ENCODE measurements around the gene LPAR2.
"Not testable (repeated sequence)": the region's sequence is repeated elsewhere in the genome, so short reads cannot be mapped to it uniquely, and the experiment has no call there.

LPAR2 gene

DNA sequence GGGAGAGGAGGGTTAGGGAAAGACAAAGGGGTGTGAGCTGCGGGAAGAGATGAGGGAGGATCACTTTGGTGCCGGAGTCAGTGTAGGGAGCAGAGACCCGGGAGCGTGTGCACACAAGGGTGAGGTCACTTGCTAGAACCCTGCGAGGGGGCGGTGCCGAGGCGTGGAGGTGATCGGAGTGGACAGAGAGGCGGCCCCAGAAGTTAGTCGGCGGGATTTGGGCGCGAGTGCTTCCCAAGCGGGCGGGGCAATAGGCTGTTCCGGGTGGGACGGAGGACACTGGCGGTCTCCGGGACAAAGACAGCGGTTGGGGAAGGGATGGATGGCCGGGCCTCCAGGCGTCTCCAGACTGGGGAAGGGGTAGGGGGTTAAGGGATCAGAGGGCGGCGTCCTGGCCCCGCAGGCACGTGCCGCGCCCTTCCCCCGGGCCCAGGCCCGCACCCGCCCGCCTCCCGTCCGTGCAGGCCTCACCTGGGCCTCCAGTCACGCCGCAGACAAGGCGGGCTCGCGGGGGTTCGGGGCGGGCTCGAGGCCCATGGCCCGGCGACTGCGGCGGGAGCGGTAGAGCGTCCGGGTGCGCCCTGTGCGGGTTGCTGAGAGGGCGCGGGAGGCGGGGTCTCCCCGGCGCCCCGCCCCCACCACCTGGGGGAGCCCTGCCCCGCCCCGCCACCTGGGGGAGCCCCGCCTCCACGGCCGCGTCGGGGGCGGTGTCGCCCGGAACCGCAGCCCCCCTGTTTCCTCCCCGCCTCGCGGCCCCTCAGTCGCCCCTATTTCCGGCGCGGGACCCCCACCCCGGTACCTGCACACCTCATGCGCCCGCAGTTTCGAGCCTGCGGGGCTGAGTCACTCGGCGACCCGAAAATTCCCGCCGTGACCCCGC is at the start of gene LPAR2:
LPAR2 (minus strand) TSS at position 600 of the 880 bp plus-strand sequence. CDS start 945 bp downstream, outside the sequence.
- DNase-seq (ENCODE audit: low read depth): no peak
- TF ChIP-seq, protein P1, sequence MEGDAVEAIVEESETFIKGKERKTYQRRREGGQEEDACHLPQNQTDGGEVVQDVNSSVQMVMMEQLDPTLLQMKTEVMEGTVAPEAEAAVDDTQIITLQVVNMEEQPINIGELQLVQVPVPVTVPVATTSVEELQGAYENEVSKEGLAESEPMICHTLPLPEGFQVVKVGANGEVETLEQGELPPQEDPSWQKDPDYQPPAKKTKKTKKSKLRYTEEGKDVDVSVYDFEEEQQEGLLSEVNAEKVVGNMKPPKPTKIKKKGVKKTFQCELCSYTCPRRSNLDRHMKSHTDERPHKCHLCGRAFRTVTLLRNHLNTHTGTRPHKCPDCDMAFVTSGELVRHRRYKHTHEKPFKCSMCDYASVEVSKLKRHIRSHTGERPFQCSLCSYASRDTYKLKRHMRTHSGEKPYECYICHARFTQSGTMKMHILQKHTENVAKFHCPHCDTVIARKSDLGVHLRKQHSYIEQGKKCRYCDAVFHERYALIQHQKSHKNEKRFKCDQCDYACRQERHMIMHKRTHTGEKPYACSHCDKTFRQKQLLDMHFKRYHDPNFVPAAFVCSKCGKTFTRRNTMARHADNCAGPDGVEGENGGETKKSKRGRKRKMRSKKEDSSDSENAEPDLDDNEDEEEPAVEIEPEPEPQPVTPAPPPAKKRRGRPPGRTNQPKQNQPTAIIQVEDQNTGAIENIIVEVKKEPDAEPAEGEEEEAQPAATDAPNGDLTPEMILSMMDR (conservative IDR thresholded peaks at IDR 0.05; ENCODE audit: low read depth, low read length): no peak
- peak within 1 kb of the TSS; percentile 53 for H3K4me3 ChIP-seq (ENCODE audit: low read depth, low read length)

DNA sequence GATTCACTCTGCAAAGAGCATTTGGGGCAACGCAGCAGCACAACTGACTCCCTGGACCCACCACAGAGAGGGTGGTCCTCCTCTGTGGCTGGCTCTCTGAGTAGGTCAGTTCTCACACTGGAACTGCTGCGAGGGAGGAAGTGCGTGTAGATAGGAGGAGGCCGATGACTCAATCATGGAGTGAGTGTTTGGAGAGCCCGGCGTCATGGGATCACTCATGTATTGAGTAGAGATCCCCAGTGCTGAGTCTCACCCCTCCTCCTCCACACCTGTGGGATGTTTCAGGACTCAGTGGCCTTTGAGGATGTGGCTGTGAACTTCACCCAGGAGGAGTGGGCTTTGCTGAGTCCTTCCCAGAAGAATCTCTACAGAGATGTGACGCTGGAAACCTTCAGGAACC is 49.6 kb upstream of the LPAR2 start:
- no peak overlapping the region for H3K4me3 ChIP-seq (ENCODE audit: low read depth, low read length)
- TF ChIP-seq, protein P1 (conservative IDR thresholded peaks at IDR 0.05; ENCODE audit: low read depth, low read length): no peak
- DNase-seq (ENCODE audit: low read depth): no peak

DNA sequence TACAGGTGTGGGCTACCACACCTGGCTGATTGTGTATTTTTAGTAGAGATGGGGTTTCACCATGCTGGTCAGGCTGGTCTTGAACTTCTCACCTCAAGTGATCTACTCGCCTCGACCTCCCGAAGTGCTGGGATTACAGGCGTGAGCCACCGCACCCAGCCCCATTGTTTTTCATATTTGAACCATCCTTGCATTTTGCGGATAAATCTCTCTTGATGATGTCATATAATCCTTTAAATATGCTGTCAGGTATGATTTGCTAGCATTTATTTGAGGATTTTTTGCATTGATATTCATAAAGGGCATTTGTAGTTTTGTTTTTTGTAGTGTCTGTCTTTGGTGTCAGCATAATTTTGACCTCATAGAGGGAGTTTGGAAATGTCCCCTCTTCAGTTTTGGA is 46.3 kb upstream of the LPAR2 start:
- DNase-seq (ENCODE audit: low read depth): no peak
- TF ChIP-seq, protein P1 (conservative IDR thresholded peaks at IDR 0.05; ENCODE audit: low read depth, low read length): no peak
- H3K4me3 ChIP-seq (ENCODE audit: low read depth, low read length): no peak overlapping the region

DNA sequence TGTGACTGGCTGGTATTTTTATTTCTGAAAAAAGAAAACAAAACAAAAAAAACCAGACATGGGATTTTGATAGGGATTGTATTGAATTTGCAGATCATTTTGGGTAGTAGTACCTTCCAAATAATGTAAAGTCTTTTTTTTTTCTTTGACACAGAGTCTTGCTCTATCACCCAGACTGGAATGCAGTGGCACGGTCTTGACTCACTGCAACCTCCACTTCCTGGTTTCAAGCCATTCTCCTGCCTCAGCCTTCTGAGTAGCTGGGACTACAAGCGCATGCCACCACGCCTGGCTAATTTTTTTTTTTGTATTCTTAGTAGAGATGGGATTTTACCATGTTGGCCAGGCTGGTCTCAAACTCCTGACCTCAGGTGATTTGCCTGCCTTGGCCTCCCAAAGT is 44.8 kb upstream of the LPAR2 start:
- TF ChIP-seq, protein P1 (conservative IDR thresholded peaks at IDR 0.05; ENCODE audit: low read depth, low read length): no peak
- no peak overlapping the region for H3K4me3 ChIP-seq (ENCODE audit: low read depth, low read length)
- DNase-seq (ENCODE audit: low read depth): no peak

DNA sequence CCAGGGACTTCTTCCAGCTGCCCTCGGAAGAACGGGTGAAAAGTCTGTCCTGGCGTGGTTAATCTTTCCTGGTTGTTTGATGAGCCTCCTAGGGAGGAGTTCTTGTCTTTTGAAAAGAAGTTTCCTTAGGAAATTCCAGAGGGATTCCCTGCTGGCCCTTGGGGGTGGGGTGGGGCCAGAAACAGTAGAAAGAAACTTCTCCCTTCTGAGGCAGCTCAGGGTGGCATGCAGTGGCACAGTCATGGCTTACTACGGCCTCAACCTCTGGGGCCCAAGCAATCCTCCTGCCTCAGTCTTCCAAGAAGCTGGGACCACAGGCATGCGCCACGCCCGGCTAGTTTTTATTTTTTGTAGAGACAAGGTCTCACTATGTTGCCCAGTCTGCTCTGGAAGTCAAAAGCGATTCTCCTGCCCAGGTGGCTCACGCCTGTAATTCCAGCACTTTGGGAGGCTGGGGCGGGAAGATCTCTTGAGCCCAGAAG is 42.1 kb upstream of the LPAR2 start:
- DNase-seq (ENCODE audit: low read depth): no peak
- TF ChIP-seq, protein P1 (conservative IDR thresholded peaks at IDR 0.05; ENCODE audit: low read depth, low read length): no peak
- peak overlapping the region; percentile 94 for H3K4me3 ChIP-seq (ENCODE audit: low read depth, low read length)

DNA sequence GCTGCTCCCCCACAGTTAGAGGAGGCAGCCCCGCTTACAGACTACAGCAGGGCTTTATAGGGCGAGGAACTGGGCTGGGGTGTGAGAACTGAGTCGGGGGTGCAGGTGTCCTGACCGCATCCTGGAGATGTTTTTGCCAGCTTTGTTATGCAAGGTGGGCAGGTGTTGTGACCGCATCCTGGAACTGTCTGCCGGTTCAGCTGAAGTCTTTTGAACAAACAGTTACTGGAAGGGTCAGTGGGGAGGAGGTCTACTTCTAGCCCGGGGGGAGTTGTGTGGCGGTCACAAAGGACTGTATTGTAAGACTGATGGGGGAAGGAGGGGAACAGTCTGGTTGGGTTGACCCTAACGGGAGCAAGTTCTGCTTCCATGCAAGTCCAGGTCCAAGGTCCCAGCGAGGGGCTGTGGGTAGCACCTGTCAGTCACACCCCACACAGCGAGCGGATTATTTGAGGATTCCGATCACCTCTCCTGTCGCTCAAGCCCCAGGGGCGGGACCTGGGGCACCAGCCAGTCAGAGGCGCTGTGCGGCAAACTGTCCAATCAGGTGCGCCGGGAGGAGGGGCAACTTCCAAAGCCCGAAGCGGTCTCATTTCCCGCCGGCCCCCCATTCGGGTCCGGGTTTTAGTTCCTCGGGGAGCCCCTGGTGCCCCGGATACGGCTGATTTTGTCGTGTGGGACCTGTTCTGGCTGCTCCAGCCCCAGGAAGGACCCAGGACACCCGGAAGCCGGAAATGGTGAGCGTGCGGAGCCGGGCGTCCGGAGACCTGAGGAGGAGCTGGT is 40.4 kb upstream of the LPAR2 start, which contains the start of gene ZNF101:
ZNF101 (plus strand) TSS at position 610 of the 783 bp plus-strand sequence; CDS start at position 735, 125 bp downstream.
- TF ChIP-seq, protein P1 (conservative IDR thresholded peaks at IDR 0.05; ENCODE audit: low read depth, low read length): no peak
- H3K4me3 ChIP-seq (ENCODE audit: low read depth, low read length): peak within 1 kb of the TSS; percentile 94
- DNase-seq (ENCODE audit: low read depth): peak; percentile 91

DNA sequence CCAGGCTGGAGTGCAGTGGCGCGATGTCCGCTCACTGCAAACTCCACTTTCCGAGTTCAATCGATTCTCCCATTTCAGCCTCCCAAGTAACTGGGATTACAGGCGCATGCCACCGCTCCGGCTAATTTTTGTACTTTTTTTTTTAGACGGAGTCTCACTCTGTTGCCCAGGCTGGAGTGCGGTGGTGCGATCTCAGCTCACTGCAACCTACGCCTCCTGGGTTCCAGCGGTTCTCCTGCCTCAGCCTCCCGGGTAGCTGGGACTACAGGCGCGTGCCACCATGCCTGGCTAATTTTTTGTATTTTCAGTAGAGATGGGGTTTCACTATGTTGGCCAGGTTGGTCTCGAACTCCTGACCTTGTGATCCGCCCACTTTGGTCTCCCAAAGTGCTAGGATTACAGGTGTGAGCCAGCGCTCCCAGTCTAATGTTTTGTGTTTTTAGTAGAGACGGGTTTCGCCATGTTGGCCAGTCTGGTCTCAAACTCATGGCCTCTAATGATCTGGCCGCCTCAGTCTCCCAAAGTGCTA is 37.5 kb upstream of the LPAR2 start:
- DNase-seq (ENCODE audit: low read depth); H3K4me3 ChIP-seq (ENCODE audit: low read depth, low read length): not testable (repeated sequence)
